MG63 (cell line): Measurements from ENCODE around the gene PTGR1. TPM values are rescaled to one million over a fixed set of nuclear protein-coding genes. Genes with fewer than 3 reads are reported as not detected.
"Not testable (repeated sequence)": the region's sequence is repeated elsewhere in the genome, so short reads cannot be mapped to it uniquely, and the experiment has no call there.

Experiments
- DNase-seq: peaks from one replicate; pipeline ENCODE4 v3.0.0-alpha.2; 2020
- H3K27me3 ChIP-seq: fragments of 250-450 bp; sonication (Bioruptor Pico); 2 replicates; pipeline ENCODE4 v1.5.1; 2020; ENCODE audit warnings: mild to moderate bottlenecking, moderate library complexity
- H3K36me3 ChIP-seq: fragments of 250-450 bp; sonication (Bioruptor Pico); 2 replicates; pipeline ENCODE4 v1.5.1; 2020; ENCODE audit warnings: mild to moderate bottlenecking, moderate library complexity
- H3K4me3 ChIP-seq: fragments of 250-450 bp; sonication (Bioruptor Pico); 2 replicates; pipeline ENCODE4 v1.5.1; 2020; ENCODE audit warnings: mild to moderate bottlenecking, moderate library complexity
- H3K9me3 ChIP-seq: fragments of 250-450 bp; sonication (Bioruptor Pico); 2 replicates; pipeline ENCODE4 v1.5.1; 2020; ENCODE audit warnings: mild to moderate bottlenecking, moderate library complexity
- total RNA-seq: library from RNA; depleted of rRNA; stranded (reverse); fragments of >200 nt; shearing (Covaris generic); gene quantifications from 2 replicates; pipeline ENCODE4 v1.2.3, GENCODE V29; 2014; ENCODE audit warnings: low replicate concordance

Gene PTGR1
- total RNA-seq, 1 experiment from 2014 or later = 50.7 TPM

DNA sequence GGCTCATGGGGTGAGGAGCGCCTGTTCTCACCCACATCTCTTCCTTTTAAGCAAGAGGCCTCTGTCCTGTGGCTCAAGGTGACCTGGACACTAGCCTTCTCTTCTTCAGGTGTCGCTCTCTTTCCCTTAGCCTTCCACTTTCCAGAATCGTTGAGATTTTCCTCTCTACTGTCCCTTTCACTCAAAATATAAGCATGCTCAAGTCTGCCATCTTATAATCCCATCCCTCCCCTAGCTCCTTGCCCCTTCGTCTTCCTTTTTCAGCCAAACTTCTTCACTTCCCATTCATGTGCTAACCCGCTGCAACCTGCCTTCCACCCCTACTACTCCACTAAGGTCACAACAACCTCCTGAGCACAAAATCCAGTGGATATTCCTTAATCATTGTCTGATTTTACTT is 13.1 kb downstream of the PTGR1 start:
- Histone ChIP-seq H3K9me3 (no peaks in the 10 kb centered on the region), H3K27me3 (no peaks in the 10 kb centered on the region), H3K36me3 (peaks cover 66% of the 10 kb centered on the region), H3K4me3 (no peak overlapping the region)
- DNase-seq = no peak

GRCh38 chr9:111582888-111583287 is 16.6 kb downstream of the PTGR1 start:
- no peaks in the 10 kb centered on the region for H3K27me3 ChIP-seq
- H3K36me3 ChIP-seq = peaks cover 73% of the 10 kb centered on the region
- peak; percentile 77 for DNase-seq

GRCh38 chr9:111572950-111573604 is 26.4 kb downstream of the PTGR1 start:
- peak; percentile 43 for DNase-seq
- H3K9me3 ChIP-seq = peaks cover 4% of the 10 kb centered on the region
- H3K4me3 ChIP-seq = no peak overlapping the region
- peaks cover 93% of the 10 kb centered on the region for H3K36me3 ChIP-seq
- no peaks in the 10 kb centered on the region for H3K27me3 ChIP-seq

More at GRCh38 chr9:111582888-111583287, 16.6 kb downstream of the PTGR1 start:
- Histone ChIP-seq H3K4me3 (no peak overlapping the region), H3K9me3 (no peaks in the 10 kb centered on the region)

DNA sequence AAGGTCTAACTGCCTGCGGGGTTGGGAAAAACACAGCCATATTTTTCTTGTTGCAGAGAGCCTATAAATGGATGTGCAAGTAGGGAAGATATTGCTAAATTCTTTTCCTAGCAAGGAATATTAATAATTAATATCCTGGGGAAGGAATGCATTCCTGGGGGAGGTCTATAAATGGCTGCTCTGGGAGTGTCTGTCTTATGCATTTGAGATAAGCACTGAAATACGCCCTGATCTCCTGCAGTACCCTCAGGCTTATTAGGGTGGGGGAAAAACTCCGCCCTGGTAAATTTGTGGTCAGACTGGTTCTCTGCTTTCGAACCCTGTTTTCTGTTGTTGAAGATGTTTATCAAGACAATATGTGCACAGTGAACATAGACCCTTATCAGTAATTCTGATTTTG is 31.3 kb downstream of the PTGR1 start:
- peaks cover 92% of the 10 kb centered on the region for H3K36me3 ChIP-seq
- H3K27me3 ChIP-seq, DNase-seq, H3K9me3 ChIP-seq, H3K4me3 ChIP-seq: not testable (repeated sequence)

DNA sequence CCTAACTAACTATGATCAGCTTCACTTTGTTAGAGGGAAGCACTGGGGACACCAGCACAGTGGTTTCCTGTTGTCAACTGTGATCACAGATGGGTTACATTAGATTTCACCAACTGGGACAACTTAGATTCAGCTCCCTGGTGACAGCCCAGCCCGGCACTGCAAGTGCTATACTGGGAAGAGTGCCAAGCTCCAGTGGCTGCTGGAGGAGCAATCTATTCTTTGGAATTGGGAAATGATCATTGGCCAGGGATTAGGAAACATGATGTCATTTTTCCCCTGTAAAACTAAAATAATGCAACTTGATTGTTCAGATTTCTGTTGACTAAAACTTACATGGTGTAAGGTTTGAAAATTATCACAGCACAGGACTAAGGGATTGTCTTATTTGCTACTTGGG is 33.2 kb downstream of the PTGR1 start:
- H3K9me3 ChIP-seq = peaks cover 4% of the 10 kb centered on the region
- H3K27me3 ChIP-seq = no peaks in the 10 kb centered on the region
- peak; percentile 7 for DNase-seq
- peaks cover 81% of the 10 kb centered on the region for H3K36me3 ChIP-seq
- H3K4me3 ChIP-seq = no peak overlapping the region

DNA sequence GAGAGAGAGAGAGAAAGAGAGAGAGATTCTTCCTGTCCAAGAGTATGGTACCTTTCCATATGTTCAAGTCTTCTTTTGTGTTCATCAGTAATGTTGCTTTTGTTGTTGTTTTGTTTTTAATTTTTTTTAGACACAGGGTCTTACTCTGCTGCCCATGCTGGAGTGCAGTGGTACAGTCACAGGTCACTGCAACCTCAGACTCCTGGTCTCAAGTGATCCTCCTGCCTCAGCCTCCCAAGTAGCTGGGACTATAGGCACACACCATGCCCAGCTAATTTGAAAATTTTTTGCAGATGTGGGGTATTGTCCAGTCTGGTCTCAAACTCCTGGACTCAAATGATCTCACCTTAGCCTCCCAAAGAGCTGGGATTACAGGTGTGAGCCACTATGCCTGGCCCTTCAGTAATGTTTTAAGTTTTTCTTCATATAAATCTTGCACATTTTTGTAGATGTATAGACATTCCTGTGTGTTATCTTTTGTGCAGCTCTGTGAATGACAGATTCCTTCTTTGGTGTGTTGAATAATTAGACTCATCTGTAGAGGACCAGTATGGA is 38.2 kb downstream of the PTGR1 start:
- H3K9me3 ChIP-seq = no peaks in the 10 kb centered on the region
- H3K27me3 ChIP-seq = no peaks in the 10 kb centered on the region
- no peak for DNase-seq
- no peak overlapping the region for H3K4me3 ChIP-seq
- H3K36me3 ChIP-seq = peaks cover 32% of the 10 kb centered on the region

GRCh38 chr9:111559000-111559610 is 40.3 kb downstream of the PTGR1 start:
- peak; percentile 67 for DNase-seq
- no peak overlapping the region for H3K4me3 ChIP-seq

DNA sequence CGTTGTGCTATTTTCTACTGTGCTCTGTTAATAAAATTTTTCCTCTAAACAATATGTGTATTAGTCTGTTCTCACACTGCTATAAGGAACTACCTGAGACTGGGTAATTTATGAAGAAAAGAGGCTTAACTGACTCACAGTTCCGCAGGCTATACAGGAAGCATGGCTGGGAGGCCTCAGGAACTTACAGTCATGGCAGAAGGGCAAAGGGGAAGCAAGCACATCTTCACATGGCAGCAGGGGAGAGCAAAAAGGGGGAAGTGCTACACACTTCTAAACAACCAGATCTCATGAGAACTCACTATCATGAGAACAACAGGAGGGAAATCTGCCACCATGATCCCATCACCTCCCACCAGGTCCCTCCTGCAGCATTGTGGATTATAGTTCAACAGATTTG is 44.0 kb downstream of the PTGR1 start:
- DNase-seq, H3K36me3 ChIP-seq, H3K9me3 ChIP-seq, H3K27me3 ChIP-seq, H3K4me3 ChIP-seq: not testable (repeated sequence)

More at GRCh38 chr9:111559000-111559610, 40.3 kb downstream of the PTGR1 start:
- no peaks in the 10 kb centered on the region for H3K9me3 ChIP-seq
- peaks cover 13% of the 10 kb centered on the region for H3K36me3 ChIP-seq
- no peaks in the 10 kb centered on the region for H3K27me3 ChIP-seq

GRCh38 chr9:111548623-111549022 is 50.8 kb downstream of the PTGR1 start:
- Histone ChIP-seq H3K27me3 (no peaks in the 10 kb centered on the region), H3K4me3 (no peak overlapping the region), H3K36me3 (no peaks in the 10 kb centered on the region), H3K9me3 (peaks cover 35% of the 10 kb centered on the region)
- no peak for DNase-seq

DNA sequence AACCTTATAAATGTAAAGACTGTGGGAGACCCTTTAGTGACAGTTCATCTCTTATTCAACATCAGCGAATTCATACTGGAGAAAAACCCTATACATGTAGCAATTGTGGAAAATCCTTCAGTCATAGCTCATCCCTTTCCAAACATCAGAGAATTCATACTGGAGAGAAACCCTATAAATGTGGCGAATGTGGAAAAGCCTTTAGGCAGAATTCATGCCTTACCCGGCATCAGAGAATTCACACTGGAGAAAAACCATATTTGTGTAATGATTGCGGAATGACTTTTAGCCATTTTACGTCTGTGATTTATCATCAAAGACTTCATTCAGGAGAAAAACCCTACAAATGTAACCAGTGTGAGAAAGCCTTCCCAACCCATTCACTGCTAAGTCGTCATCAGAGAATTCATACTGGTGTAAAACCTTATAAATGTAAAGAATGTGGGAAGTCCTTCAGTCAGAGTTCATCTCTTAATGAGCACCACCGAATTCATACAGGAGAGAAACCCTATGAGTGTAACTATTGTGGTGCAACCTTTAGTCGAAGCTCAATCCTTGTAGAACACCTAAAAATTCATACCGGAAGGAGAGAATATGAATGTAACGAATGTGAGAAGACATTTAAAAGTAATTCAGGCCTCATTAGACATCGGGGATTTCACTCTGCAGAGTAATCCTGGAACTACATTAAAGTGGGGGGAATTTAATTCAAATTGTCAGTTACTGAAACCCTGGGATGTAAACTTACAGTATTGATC is 56.8 kb downstream of the PTGR1 start:
- Histone ChIP-seq H3K9me3 (peaks cover 59% of the 10 kb centered on the region), H3K36me3 (no peaks in the 10 kb centered on the region), H3K4me3 (no peak overlapping the region), H3K27me3 (no peaks in the 10 kb centered on the region)
- no peak for DNase-seq

DNA sequence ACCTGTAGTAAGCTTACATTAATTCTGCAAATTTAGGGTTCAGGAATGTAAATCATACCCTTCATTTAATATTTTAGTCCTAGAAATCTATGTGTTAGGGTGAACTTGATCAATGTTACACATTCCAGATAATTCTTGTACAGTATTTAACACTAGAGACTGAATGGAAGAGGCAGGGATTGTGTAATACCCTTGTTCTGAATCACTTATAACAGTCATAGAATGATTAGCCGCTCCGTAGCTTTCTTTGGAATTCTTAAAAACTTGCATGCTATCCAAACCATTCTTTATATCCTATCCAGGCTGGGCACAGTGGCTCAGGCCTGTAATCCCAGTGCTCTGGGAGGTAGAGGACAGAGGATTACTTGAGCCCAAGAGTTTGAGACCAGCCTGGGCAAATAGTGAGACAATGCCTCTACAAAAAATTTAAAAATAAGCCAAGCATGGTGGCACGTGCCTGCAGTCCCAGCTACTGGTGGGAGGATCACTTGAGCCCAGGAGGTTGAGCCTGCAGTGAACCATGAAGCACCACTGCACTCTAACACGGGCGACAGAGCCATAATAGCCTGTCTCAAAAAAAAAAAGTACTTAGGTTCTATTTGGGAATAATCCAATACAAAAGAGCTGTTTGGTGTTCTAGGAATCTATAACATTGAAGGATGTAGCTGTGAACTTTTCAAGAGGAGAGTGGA is 66.2 kb downstream of the PTGR1 start:
- H3K4me3 ChIP-seq = no peak overlapping the region
- peaks cover 2% of the 10 kb centered on the region; the same call in 1 of the 2 replicates for H3K9me3 ChIP-seq
- H3K36me3 ChIP-seq = no peaks in the 10 kb centered on the region
- no peak for DNase-seq
- no peaks in the 10 kb centered on the region for H3K27me3 ChIP-seq

- H3K36me3 ChIP-seq = no peaks in the 10 kb centered on the region
- no peak for DNase-seq
- H3K9me3 ChIP-seq = peaks cover 2% of the 10 kb centered on the region; the same call in 1 of the 2 replicates
Observed at GRCh38 chr9:111531716-111532115, 67.7 kb downstream of the PTGR1 start.

DNA sequence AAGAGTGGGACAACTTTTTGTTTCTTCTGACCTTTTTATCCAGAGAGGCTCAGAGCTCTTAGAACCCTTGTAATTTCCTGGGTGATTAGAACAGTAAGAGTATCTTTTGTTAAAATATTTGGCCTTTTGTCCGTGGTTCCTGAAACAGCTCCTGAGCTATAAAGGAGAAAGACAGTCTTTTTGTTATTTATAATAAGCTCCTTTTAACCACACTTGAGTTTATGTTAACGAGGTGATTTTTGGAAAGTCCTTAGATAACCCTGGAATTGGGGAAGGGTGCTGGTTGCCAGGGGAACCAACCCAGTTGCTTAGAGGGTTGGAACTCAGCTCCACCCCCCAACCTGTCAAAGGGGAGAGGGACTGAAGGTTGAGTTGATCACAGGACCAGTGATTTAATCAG is 69.7 kb downstream of the PTGR1 start:
- Histone ChIP-seq H3K27me3 (no peaks in the 10 kb centered on the region), H3K9me3 (no peaks in the 10 kb centered on the region; the same call in 1 of the 2 replicates), H3K36me3 (no peaks in the 10 kb centered on the region), H3K4me3 (no peak overlapping the region)
- DNase-seq = no peak

More at GRCh38 chr9:111531716-111532115, 67.7 kb downstream of the PTGR1 start:
- Histone ChIP-seq H3K27me3 (no peaks in the 10 kb centered on the region), H3K4me3 (no peak overlapping the region)

DNA sequence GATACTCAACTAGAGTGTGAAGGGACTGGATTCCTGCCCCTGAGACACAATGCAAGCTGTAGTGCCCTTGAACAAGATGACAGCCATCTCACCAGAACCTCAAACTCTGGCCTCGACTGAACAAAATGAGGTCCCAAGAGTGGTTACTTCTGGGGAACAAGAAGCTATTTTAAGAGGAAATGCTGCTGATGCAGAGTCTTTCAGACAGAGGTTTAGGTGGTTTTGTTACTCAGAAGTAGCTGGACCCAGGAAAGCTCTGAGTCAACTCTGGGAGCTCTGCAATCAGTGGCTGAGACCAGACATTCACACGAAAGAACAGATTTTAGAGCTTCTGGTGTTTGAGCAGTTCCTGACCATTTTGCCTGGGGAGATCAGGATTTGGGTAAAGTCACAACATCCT is 72.1 kb downstream of the PTGR1 start:
- DNase-seq = no peak

DNA sequence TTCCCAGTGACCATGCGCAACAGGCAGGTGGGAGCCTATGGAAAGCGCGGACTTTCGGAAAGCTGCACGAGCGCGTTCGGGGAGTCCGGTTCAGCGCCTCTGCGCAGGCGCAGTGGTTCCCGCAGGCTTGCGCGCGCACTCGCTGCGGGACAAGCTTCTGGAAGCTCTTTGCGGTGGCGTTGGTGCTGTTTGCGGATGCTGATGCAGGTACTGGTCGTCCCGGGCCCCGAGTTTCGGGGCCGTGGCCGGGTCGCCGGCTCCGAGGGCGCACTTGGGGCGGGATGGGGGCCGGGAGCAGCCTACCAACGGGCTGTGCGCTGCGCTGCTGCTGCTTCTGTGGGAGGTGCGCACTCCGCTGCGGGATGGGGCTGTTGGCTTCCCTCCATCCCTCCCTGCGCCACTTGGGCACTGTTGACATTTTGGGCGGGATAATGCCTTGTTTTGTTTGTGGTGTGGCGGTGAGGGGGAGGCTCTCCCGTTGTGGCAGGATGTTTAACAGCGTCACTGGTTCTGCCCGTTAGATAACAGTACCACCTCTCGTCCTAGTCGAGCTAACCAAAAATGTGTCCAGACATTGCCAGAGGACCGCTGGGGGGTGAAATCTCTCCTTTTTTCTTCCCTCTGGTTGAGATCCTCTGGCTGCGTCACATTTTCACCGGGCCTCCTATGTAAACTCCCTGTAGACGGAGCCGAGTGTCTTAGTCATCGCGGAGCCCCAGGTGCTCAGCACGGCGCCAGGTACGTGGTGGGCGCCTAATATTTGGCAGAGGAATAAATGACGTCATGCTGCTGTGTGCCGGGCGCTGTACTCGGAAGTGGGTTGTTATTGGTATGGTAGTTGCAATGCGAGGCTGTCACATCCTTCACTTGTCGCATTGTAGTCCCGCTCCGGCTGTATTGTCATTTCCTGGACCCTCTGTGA is 74.1 kb downstream of the PTGR1 start, which contains the start of gene ZNF483:
TSS of gene ZNF483 (plus strand) at position 124 of the 922 bp plus-strand sequence. CDS start 2,217 bp downstream, outside the sequence.
- no peaks in the 10 kb centered on the region for H3K27me3 ChIP-seq
- H3K9me3 ChIP-seq = no peaks in the 10 kb centered on the region
- no peaks in the 10 kb centered on the region for H3K36me3 ChIP-seq
- DNase-seq = no peak
- H3K4me3 ChIP-seq = no peak within 1 kb of the TSS

More for the DNA sequence above, 72.1 kb downstream of the PTGR1 start:
- Histone ChIP-seq H3K27me3 (no peaks in the 10 kb centered on the region), H3K9me3 (no peaks in the 10 kb centered on the region), H3K4me3 (no peak overlapping the region), H3K36me3 (no peaks in the 10 kb centered on the region)

DNA sequence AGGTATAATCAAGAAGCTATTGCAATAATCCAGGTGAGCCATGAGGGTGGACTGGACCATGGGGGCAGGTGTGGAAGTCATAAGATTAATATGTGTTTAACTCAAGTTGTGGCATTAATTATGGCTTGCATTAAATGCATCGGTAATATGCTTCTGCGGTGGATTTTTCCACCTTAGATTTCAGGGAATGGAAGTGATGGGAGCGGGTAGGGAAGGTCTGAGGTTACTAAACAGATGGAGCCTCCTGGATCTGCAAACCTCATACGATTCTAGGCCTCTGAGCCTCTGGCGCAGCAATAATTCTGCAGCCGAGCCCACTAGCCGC is 74.8 kb downstream of the PTGR1 start:
- H3K27me3 ChIP-seq = no peaks in the 10 kb centered on the region
- no peaks in the 10 kb centered on the region for H3K9me3 ChIP-seq
- no peak for DNase-seq
- no peaks in the 10 kb centered on the region for H3K36me3 ChIP-seq
- no peak overlapping the region for H3K4me3 ChIP-seq
